GM21360 (cell line): Measurements from ENCODE around the gene NSF.
"Not testable (repeated sequence)": the region's sequence is repeated elsewhere in the genome, so short reads cannot be mapped to it uniquely, and the experiment has no call there.

Source experiments
- ATAC-seq: cut with Tn5 transposase; IDR thresholded peaks from one replicate; pipeline ENCODE4 v1.9.1; 2021; ENCODE audit warnings: mild to moderate bottlenecking, moderate library complexity; ENCODE audit not compliant: unreplicated experiment

Gene NSF

GRCh38 chr17:46772475-46773220 lies 182.2 kb downstream of the NSF start:
- no peak for ATAC-seq

GRCh38 chr17:46773221-46773605 lies 182.7 kb downstream of the NSF start:
- ATAC-seq = no peak

- ATAC-seq = no peak
Observed at GRCh38 chr17:46773676-46774075, 183.2 kb downstream of the NSF start.

GRCh38 chr17:46774108-46774737 lies 183.8 kb downstream of the NSF start:
- ATAC-seq = no peak

- ATAC-seq = no peak
Observed at GRCh38 chr17:46776298-46777005, 186.0 kb downstream of the NSF start.

GRCh38 chr17:46777943-46778915 lies 187.8 kb downstream of the NSF start:
- no peak for ATAC-seq

GRCh38 chr17:46780003-46780373 lies 189.5 kb downstream of the NSF start:
- ATAC-seq = no peak

- no peak for ATAC-seq
Observed at GRCh38 chr17:46782250-46782953, 191.9 kb downstream of the NSF start.

GRCh38 chr17:46783031-46783593 lies 192.6 kb downstream of the NSF start:
- ATAC-seq = no peak

- no peak for ATAC-seq
Observed at GRCh38 chr17:46785696-46786095, 195.2 kb downstream of the NSF start.

- ATAC-seq = no peak
Observed at GRCh38 chr17:46787478-46787877, 197.0 kb downstream of the NSF start.

GRCh38 chr17:46788300-46788699 lies 197.8 kb downstream of the NSF start:
- ATAC-seq = no peak

- no peak for ATAC-seq
Observed at GRCh38 chr17:46788796-46789195, 198.3 kb downstream of the NSF start.

- no peak for ATAC-seq
Observed at GRCh38 chr17:46789610-46790009, 199.1 kb downstream of the NSF start.

- ATAC-seq = no peak
Observed at GRCh38 chr17:46790216-46790615, 199.7 kb downstream of the NSF start.

GRCh38 chr17:46791531-46791930 lies 201.1 kb downstream of the NSF start:
- ATAC-seq = no peak

- ATAC-seq = no peak
Observed at GRCh38 chr17:46792071-46792470, 201.6 kb downstream of the NSF start.

GRCh38 chr17:46793023-46793422 lies 202.6 kb downstream of the NSF start:
- ATAC-seq = not testable (repeated sequence)

- no peak for ATAC-seq
Observed at GRCh38 chr17:46793541-46793940, 203.1 kb downstream of the NSF start.

- no peak for ATAC-seq
Observed at GRCh38 chr17:46794318-46794717, 203.8 kb downstream of the NSF start.
